ENCODE results near the gene ACYP1. TPM values are rescaled to one million over a fixed set of nuclear protein-coding genes. Genes with fewer than 3 reads are reported as not detected.

Gene ACYP1
- total and polyA plus RNA-seq, 4 donors = 11.6 to 35.5 (median 16.8) TPM

DNA sequence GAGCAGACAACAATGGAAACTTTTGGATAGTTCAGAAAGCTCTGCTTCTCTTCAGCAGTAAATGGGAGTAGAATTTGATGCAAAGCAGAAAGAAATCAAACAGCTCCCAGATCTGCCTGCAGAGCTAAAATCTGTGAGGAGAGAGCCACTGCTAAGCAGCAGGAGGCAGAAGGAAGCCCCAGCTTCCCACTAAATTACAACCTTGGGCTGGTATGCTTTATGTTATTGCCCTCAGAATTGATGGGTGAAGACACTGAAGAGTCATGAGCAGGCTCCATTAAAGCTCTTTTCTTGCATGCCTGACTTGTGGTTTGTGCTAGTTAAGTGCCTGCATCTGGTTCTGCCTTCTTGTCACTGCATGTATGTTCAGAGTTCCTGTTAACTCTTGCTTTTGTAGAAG is 14.0 kb upstream of the ACYP1 start:
- H3K27ac ChIP-seq (ENCODE audit: low read depth in 1 of 2, low read length in 1 of 2) = no peak overlapping the region
- H3K9me3 ChIP-seq (ENCODE audit: control insufficient read depth in 4 of 4, insufficient read depth in 3 of 4, low read length in 3 of 4) = no peaks in the 10 kb centered on the region
- ATAC-seq (ENCODE audit: insufficient read depth, low FRiP score) (no peak), DNase-seq (no peak)
- H3K9ac ChIP-seq (ENCODE audit: insufficient read depth in 1 of 2, low read length in 2 of 2) = no peak overlapping the region
- H3K4me1 ChIP-seq (ENCODE audit: control insufficient read depth in 5 of 5, insufficient read depth in 5 of 5, low read length in 5 of 5) = peaks cover 0 to 26% (median 10%) of the 10 kb centered on the region in 5 donors
- peaks cover 0 to 10% (median 2%) of the 10 kb centered on the region in 4 donors for H3K36me3 ChIP-seq (ENCODE audit: control insufficient read depth in 4 of 4, insufficient read depth in 4 of 4, low read length in 4 of 4)
- H3K4me3 ChIP-seq = no peak overlapping the region
- H3K27me3 ChIP-seq (ENCODE audit: control insufficient read depth in 3 of 3, insufficient read depth in 3 of 3, low read length in 2 of 3) = no peaks in the 10 kb centered on the region
- TF ChIP-seq, protein P1, sequence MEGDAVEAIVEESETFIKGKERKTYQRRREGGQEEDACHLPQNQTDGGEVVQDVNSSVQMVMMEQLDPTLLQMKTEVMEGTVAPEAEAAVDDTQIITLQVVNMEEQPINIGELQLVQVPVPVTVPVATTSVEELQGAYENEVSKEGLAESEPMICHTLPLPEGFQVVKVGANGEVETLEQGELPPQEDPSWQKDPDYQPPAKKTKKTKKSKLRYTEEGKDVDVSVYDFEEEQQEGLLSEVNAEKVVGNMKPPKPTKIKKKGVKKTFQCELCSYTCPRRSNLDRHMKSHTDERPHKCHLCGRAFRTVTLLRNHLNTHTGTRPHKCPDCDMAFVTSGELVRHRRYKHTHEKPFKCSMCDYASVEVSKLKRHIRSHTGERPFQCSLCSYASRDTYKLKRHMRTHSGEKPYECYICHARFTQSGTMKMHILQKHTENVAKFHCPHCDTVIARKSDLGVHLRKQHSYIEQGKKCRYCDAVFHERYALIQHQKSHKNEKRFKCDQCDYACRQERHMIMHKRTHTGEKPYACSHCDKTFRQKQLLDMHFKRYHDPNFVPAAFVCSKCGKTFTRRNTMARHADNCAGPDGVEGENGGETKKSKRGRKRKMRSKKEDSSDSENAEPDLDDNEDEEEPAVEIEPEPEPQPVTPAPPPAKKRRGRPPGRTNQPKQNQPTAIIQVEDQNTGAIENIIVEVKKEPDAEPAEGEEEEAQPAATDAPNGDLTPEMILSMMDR (IDR thresholded peaks at IDR 0.05; ENCODE audit: control extremely low read depth, extremely low read depth) = no peak

DNA sequence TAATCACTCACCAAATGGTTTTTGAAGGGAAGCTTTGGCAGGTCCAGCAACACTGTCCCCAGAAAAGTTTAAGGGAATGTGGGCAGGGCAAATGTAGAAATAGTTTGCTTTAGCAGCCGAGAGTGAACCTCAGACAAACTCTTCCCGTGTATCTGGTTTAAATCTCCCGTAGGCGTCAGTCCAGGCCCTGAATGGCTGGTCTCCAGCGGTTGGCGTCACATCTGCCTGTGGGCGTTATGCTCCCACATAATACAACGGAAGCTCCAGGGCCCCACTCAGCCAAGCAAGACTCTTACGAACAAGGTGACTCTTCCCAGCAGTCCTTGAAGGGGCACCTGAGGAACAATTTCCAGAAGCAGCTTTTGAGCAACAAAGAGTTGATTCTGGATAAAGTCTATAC is 6.6 kb upstream of the ACYP1 start:
- H3K27ac ChIP-seq (ENCODE audit: low read depth in 1 of 2, low read length in 1 of 2) = peak overlapping the region; percentile 88 to 93
- no peak for ATAC-seq (ENCODE audit: insufficient read depth, low FRiP score)
- peak overlapping the region in 1 of 2 donors; percentile 75 for H3K9ac ChIP-seq (ENCODE audit: insufficient read depth in 1 of 2, low read length in 2 of 2)
- DNase-seq = no peak
- peaks cover 0 to 18% (median 3%) of the 10 kb centered on the region in 5 donors for H3K4me1 ChIP-seq (ENCODE audit: control insufficient read depth in 5 of 5, insufficient read depth in 5 of 5, low read length in 5 of 5)
- H3K9me3 ChIP-seq (ENCODE audit: control insufficient read depth in 4 of 4, insufficient read depth in 3 of 4, low read length in 3 of 4) = no peaks in the 10 kb centered on the region
- TF ChIP-seq, protein P1 (IDR thresholded peaks at IDR 0.05; ENCODE audit: control extremely low read depth, extremely low read depth) = no peak
- H3K27me3 ChIP-seq (ENCODE audit: control insufficient read depth in 3 of 3, insufficient read depth in 3 of 3, low read length in 2 of 3) = no peaks in the 10 kb centered on the region
- 67 to 83% methylated on average over 9 of the region's 9 CpGs for WGBS, 2 donors
- H3K4me3 ChIP-seq = no peak overlapping the region
- H3K36me3 ChIP-seq (ENCODE audit: control insufficient read depth in 4 of 4, insufficient read depth in 4 of 4, low read length in 4 of 4) = no peaks in the 10 kb centered on the region

DNA sequence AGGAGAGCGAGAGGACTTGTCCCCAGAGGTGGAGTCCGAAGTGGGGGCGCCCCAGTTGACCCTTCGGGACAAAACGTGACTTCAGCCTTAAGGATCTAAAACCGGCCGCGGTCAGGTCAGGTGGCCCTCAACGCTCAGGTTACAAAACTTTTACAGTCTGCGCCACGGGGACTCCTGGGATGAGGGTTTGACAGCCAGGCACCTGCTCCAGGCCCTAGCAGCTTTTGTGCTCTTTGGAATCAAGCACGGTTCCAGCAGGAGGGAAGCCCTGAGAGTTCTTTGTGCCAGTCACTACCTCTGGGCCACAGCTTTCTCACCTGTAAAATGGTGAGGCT is 6.0 kb upstream of the ACYP1 start:
- TF ChIP-seq, protein P1 (IDR thresholded peaks at IDR 0.05; ENCODE audit: control extremely low read depth, extremely low read depth) = no peak
- no peak for DNase-seq
- Histone ChIP-seq H3K9ac (ENCODE audit: insufficient read depth in 1 of 2, low read length in 2 of 2) (peak overlapping the region; percentile 59 to 75), H3K27ac (ENCODE audit: low read depth in 1 of 2, low read length in 1 of 2) (peak overlapping the region; percentile 88 to 93), H3K9me3 (ENCODE audit: control insufficient read depth in 4 of 4, insufficient read depth in 3 of 4, low read length in 3 of 4) (no peaks in the 10 kb centered on the region), H3K4me3 (peak overlapping the region; percentile 45), H3K36me3 (ENCODE audit: control insufficient read depth in 4 of 4, insufficient read depth in 4 of 4, low read length in 4 of 4) (no peaks in the 10 kb centered on the region), H3K4me1 (ENCODE audit: control insufficient read depth in 5 of 5, insufficient read depth in 5 of 5, low read length in 5 of 5) (peaks cover 0 to 18% (median 3%) of the 10 kb centered on the region in 5 donors), H3K27me3 (ENCODE audit: control insufficient read depth in 3 of 3, insufficient read depth in 3 of 3, low read length in 2 of 3) (no peaks in the 10 kb centered on the region)
- 40 to 60% methylated on average over 12 of the region's 12 CpGs for WGBS, 2 donors
- ATAC-seq (ENCODE audit: insufficient read depth, low FRiP score) = peak; percentile 2

Data from lung (tissue), 12 donors.